GM23248 (cell line): Measurements from ENCODE around the gene ZNF138.

Experiments
- EZH2 ChIP-seq: fragments of 200-600 bp; sonication (generic); IDR thresholded peaks from 2 replicates; pipeline ENCODE4 v1.6.1; 2018; ENCODE audit warnings: antibody characterized with exemption, mild to moderate bottlenecking; ENCODE audit not compliant: insufficient read depth, poor library complexity, severe bottlenecking
- EZH2phosphoT487 ChIP-seq: fragments of 200-600 bp; sonication (generic); IDR thresholded peaks from 2 replicates; pipeline ENCODE4 v1.6.1; 2018; ENCODE audit warnings: antibody characterized with exemption, moderate library complexity, mild to moderate bottlenecking, low read depth; ENCODE audit not compliant: insufficient read depth

DNA sequence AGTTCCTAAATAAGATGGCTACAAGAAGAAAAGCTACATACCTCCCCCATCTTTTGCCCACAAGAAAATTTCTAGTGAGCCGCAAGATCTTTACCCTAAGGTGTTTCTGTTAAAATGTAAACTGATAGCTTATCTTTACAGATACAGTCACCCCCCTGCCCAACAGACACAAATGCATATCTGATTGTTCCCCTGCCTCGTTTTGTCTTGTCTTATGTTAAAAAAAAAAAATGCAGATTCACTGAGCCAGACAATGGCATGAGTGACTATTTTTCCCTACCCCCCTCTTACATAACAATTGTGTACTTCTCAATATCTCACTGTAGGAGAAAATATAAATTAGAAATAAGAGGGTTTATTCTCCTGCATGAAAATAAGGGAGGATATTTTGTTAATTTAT lies 8.5 kb downstream of the ZNF138 start:
- no peak for TF ChIP-seq EZH2phosphoT487
- TF ChIP-seq EZH2 = no peak
